HEK293 (cell line): ENCODE results near the gene TFDP3.

Experiments
- CTCF ChIA-PET: fragments of 350-600 bp; formaldehyde crosslinking; extraction: SDS; loops from one replicate; lab custom pipeline; 2021; ENCODE audit warnings: antibody characterized with exemption; lab: Yijun Ruan, JAX
- POLR2A ChIA-PET: fragments of 300-600 bp; formaldehyde crosslinking; extraction: SDS; loops from one replicate; lab custom pipeline; 2020; ENCODE audit warnings: antibody characterized with exemption, inconsistent platforms; lab: Yijun Ruan, JAX
- H3K27ac ChIP-seq: fragments of 200-500 bp; sonication (Bioruptor generic); 2 replicates; pipeline ENCODE4 v1.5.1; 2014; ENCODE audit warnings: low read depth, low read length, control low read depth, inconsistent platforms; ENCODE audit errors: extremely low read depth
- H3K36me3 ChIP-seq, 2 experiments: fragments of 200-500 bp in 1 of 2; sonication (Bioruptor generic) in 1 of 2; 1 replicate in 1 of 2; 2 replicates in 1 of 2; pipeline ENCODE4 v1.5.1; 2014 to 2017; ENCODE audit warnings: inconsistent platforms in 2 of 2, low read length in 2 of 2; ENCODE audit not compliant: control insufficient read depth in 2 of 2, insufficient read depth in 1 of 2
- H3K4me1 ChIP-seq: fragments of 200-500 bp; sonication (Bioruptor generic); 2 replicates; pipeline ENCODE4 v1.5.1; 2014; ENCODE audit warnings: mild to moderate bottlenecking, low read length, inconsistent platforms; ENCODE audit not compliant: control insufficient read depth, insufficient read depth
- H3K4me3 ChIP-seq: 2 replicates; pipeline ENCODE4 v1.5.1; 2011; ENCODE audit warnings: low read depth, mild to moderate bottlenecking, control low read depth, low read length, moderate library complexity
- H3K9me3 ChIP-seq: fragments of 200-500 bp; sonication (Bioruptor generic); 2 replicates; pipeline ENCODE4 v1.5.1; 2014; ENCODE audit warnings: low read depth, low read length, inconsistent platforms; ENCODE audit not compliant: control insufficient read depth, insufficient read depth
- ATF2 ChIP-seq: fragments of 450-650 bp; formaldehyde crosslinking; IDR thresholded peaks from 2 replicates; pipeline ENCODE4 v1.5.1; 2016; ENCODE audit warnings: missing biosample characterization, missing genetic modification characterization, low read depth
- ELK4 ChIP-seq: IDR thresholded peaks from 2 replicates; pipeline ENCODE4 v1.6.1; 2011; ENCODE audit warnings: mild to moderate bottlenecking, low read depth, low read length, borderline replicate concordance
- OSR2 ChIP-seq: fragments of 450-650 bp; formaldehyde crosslinking; IDR thresholded peaks from 2 replicates; pipeline ENCODE4 v1.5.1; 2016; ENCODE audit warnings: missing biosample characterization, missing genetic modification characterization
- PRDM10 ChIP-seq: fragments of 450-650 bp; formaldehyde crosslinking; IDR thresholded peaks from 2 replicates; pipeline ENCODE4 v1.5.1; 2016; ENCODE audit warnings: missing biosample characterization, missing genetic modification characterization
- PRDM6 ChIP-seq: fragments of 450-650 bp; formaldehyde crosslinking; IDR thresholded peaks from 2 replicates; pipeline ENCODE4 v1.5.1; 2017; ENCODE audit warnings: missing biosample characterization, missing genetic modification characterization
- REST ChIP-seq: fragments of 450-650 bp; formaldehyde crosslinking; IDR thresholded peaks from 2 replicates; pipeline ENCODE4 v1.5.1; 2016; ENCODE audit warnings: missing biosample characterization, missing genetic modification characterization
- WT1 ChIP-seq: fragments of 450-650 bp; formaldehyde crosslinking; IDR thresholded peaks from 2 replicates; pipeline ENCODE4 v1.5.1; 2016; ENCODE audit warnings: missing biosample characterization, missing genetic modification characterization
- ZFP41 ChIP-seq: fragments of 450-650 bp; formaldehyde crosslinking; IDR thresholded peaks from 2 replicates; pipeline ENCODE4 v1.5.1; 2016; ENCODE audit warnings: missing biosample characterization, missing genetic modification characterization, borderline replicate concordance
- ZFP69B ChIP-seq: fragments of 450-650 bp; formaldehyde crosslinking; IDR thresholded peaks from 2 replicates; pipeline ENCODE4 v1.5.1; 2016; ENCODE audit warnings: missing biosample characterization, missing genetic modification characterization
- ZNF132 ChIP-seq: fragments of 450-650 bp; formaldehyde crosslinking; IDR thresholded peaks from 2 replicates; pipeline ENCODE4 v1.5.1; 2017; ENCODE audit warnings: missing biosample characterization, missing genetic modification characterization, borderline replicate concordance
- ZNF174 ChIP-seq: fragments of 450-650 bp; formaldehyde crosslinking; IDR thresholded peaks from 2 replicates; pipeline ENCODE4 v1.5.0; 2017; ENCODE audit warnings: missing biosample characterization, mild to moderate bottlenecking, missing genetic modification characterization
- ZNF214 ChIP-seq: fragments of 450-650 bp; formaldehyde crosslinking; IDR thresholded peaks from 2 replicates; pipeline ENCODE4 v1.5.1; 2017; ENCODE audit warnings: missing biosample characterization, mild to moderate bottlenecking, missing genetic modification characterization, borderline replicate concordance
- ZNF366 ChIP-seq: fragments of 450-650 bp; formaldehyde crosslinking; conservative IDR thresholded peaks from 2 replicates; pipeline ENCODE4 v1.5.1; 2016; ENCODE audit warnings: missing biosample characterization, missing genetic modification characterization
- ZNF398 ChIP-seq: fragments of 450-650 bp; formaldehyde crosslinking; IDR thresholded peaks from 2 replicates; pipeline ENCODE4 v1.5.1; 2017; ENCODE audit warnings: missing biosample characterization, missing genetic modification characterization
- ZSCAN5A ChIP-seq: fragments of 450-650 bp; formaldehyde crosslinking; IDR thresholded peaks from 2 replicates; pipeline ENCODE4 v1.5.1; 2016; ENCODE audit warnings: missing biosample characterization, missing genetic modification characterization

The TFDP3 gene

GRCh38 chrX:133188631-133189030 lies 29.5 kb downstream of the TFDP3 start:
- ChIA-PET POLR2A (no interaction called here), CTCF (no interaction called here)
- H3K4me1 ChIP-seq, result no peaks in the 10 kb centered on the region
- H3K27ac ChIP-seq, result no peak overlapping the region
- H3K9me3 ChIP-seq, result no peaks in the 10 kb centered on the region
- no peak for TF ChIP-seq PRDM6 (tag by site-specific recombination)
- no peaks in the 10 kb centered on the region for H3K36me3 ChIP-seq
- H3K4me3 ChIP-seq, result no peak overlapping the region

- H3K9me3 ChIP-seq, result no peaks in the 10 kb centered on the region
- POLR2A ChIA-PET, result no interaction called here
- TF ChIP-seq ZNF132 (tag by site-specific recombination), result no peak
- TF ChIP-seq PRDM10, result no peak
- no peak for TF ChIP-seq WT1 (tag by site-specific recombination)
- no peak for TF ChIP-seq ZFP69B (tag by site-specific recombination)
- no peak for TF ChIP-seq ZNF174 (tag by site-specific recombination)
- TF ChIP-seq ELK4, result no peak
- TF ChIP-seq, all 188 proteins: peak for 0
- H3K36me3 ChIP-seq, result no peaks in the 10 kb centered on the region
- no peak overlapping the region for H3K4me3 ChIP-seq
- H3K4me1 ChIP-seq, result no peaks in the 10 kb centered on the region
- CTCF ChIA-PET, result interaction anchor here (0.9 to 1.2 kb wide), 2 partner anchors 13 to 29 kb away, joined by 3 to 4 read pairs; no protein-coding TSS in a partner anchor
- H3K27ac ChIP-seq, result no peak overlapping the region
These were observed 32.2 kb downstream of the TFDP3 start for GRCh38 chrX:133185938-133186337.

- ChIA-PET CTCF (interaction anchor here (0.9 to 1.2 kb wide), 2 partner anchors 12 to 30 kb away, joined by 3 to 4 read pairs; no protein-coding TSS in a partner anchor), POLR2A (no interaction called here)
- H3K27ac ChIP-seq, result no peak overlapping the region
- TF ChIP-seq ZFP41 (tag by site-specific recombination) (no peak), REST (tag by site-specific recombination) (no peak), ZSCAN5A (tag by site-specific recombination) (no peak), ZNF398 (no peak), ATF2 (tag by site-specific recombination) (no peak), ZNF366 (no peak), OSR2 (tag by site-specific recombination) (no peak), ZNF214 (tag by site-specific recombination) (no peak)
These were observed 33.0 kb downstream of the TFDP3 start for GRCh38 chrX:133185119-133185518.

More at GRCh38 chrX:133185119-133185518, 33.0 kb downstream of the TFDP3 start:
- no peak overlapping the region for H3K4me3 ChIP-seq
- H3K9me3 ChIP-seq, result no peaks in the 10 kb centered on the region; the same call in 1 of the 2 replicates
- H3K36me3 ChIP-seq, result no peaks in the 10 kb centered on the region
- H3K4me1 ChIP-seq, result no peaks in the 10 kb centered on the region
